ENCODE results near the gene HPD.
A peak's percentile ranks its signal among the peaks of the same experiment; 100 is the strongest.

Gene HPD

DNA sequence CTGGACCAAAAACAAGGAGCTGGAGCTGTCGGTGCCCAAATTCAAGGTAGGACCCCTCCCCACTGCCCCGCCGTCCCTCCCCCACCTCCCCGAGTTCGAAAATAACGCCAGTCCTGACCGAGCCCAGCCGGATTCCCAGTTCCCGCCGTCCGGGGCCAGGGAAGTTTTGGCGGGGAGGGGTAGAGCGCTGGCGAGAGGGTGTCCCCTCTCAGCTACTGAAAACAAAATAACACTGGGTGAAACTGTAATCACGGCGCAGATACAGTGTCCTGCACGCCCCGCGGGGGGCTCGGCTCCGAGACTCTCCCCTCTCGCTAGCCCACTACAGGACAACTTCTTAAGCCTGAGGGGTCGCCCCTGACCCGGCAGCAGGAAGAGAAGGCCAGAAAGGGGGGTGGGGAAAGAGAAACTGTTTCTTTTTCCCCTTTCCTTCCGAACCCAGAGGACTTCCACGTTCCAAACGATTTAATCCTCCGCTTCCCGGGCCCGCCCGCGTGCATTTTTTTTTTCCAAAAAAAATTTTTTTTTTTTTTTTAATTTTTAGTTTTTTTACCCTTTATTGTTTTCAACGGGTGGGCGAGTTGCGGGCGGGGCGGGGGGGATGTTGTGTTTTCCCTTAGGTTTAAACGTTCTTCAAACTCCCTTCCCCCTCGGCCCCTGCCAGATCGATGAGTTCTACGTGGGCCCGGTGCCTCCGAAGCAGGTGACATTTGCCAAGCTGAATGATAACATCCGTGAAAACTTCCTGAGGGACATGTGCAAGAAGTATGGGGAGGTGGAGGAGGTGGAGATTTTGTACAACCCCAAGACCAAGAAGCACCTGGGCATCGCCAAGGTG, 53.3 kb downstream of the HPD start:
- peaks cover 8% of the 10 kb centered on the region for H3K36me3 ChIP-seq (ENCODE audit: control insufficient read depth, insufficient read depth, low read length)
- H3K9me3 ChIP-seq (ENCODE audit: control insufficient read depth, low read length) = no peaks in the 10 kb centered on the region
- peak overlapping the region; percentile 93 for H3K4me3 ChIP-seq (ENCODE audit: insufficient read depth, low read depth, low read length)
- 5% methylated on average over 37 to 45 of the region's 45 CpGs for WGBS, 2 experiments
- H3K27me3 ChIP-seq (ENCODE audit: control insufficient read depth, insufficient read depth, low read length, poor library complexity, severe bottlenecking) = no peaks in the 10 kb centered on the region
- H3K4me1 ChIP-seq (ENCODE audit: control insufficient read depth, insufficient read depth, low read length) = peaks cover 11% of the 10 kb centered on the region
- H3K27ac ChIP-seq (ENCODE audit: insufficient read depth, low read depth, low read length, poor library complexity, severe bottlenecking) = no peak overlapping the region

- H3K4me1 ChIP-seq (ENCODE audit: control insufficient read depth, insufficient read depth, low read length) = peaks cover 11% of the 10 kb centered on the region
- 0 to 1% methylated on average over 63 of the region's 63 CpGs for WGBS, 2 experiments
- no peaks in the 10 kb centered on the region for H3K27me3 ChIP-seq (ENCODE audit: control insufficient read depth, insufficient read depth, low read length, poor library complexity, severe bottlenecking)
- H3K9me3 ChIP-seq (ENCODE audit: control insufficient read depth, low read length) = no peaks in the 10 kb centered on the region
- H3K4me3 ChIP-seq (ENCODE audit: insufficient read depth, low read depth, low read length) = peak overlapping the region; percentile 93
- peaks cover 5% of the 10 kb centered on the region for H3K36me3 ChIP-seq (ENCODE audit: control insufficient read depth, insufficient read depth, low read length)
- H3K27ac ChIP-seq (ENCODE audit: insufficient read depth, low read depth, low read length, poor library complexity, severe bottlenecking) = no peak overlapping the region
Observed at GRCh38 chr12:121804417-121805111, 54.1 kb downstream of the HPD start.

DNA sequence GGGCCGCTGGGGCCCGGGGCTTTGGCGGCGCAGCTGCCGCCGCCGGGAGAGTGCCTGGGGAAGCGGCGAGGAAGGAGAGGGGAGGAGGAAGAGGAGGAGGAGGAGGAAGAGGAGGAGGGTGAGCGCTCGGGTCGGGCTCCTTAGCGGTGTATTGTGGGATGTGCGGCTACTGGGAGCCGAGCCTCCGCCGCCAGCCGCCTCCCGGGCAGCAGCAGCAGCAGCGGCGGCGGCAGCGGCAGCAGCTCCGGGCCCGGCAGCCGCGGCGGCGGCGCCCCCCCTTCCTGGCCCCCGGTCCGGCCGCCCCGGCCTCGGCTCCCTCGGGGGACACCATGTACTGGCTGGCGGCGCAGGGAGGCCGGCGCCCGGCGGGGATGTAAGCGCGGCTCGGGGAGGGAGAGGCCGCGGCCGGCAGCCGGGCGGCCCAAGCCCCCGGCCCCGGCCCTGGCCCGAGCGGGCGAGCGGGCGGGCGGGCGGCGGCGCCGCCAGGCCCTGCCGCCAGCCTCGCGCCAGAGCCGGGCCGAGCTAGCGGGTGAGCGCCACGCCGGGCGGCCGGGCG, 54.7 kb downstream of the HPD start, which contains the start of gene SETD1B:
SETD1B (plus strand) TSS at position 149 of the 556 bp plus-strand sequence. CDS start 729 bp downstream, outside the sequence.
- peak within 1 kb of the TSS; percentile 93 for H3K4me3 ChIP-seq (ENCODE audit: insufficient read depth, low read depth, low read length)
- H3K27ac ChIP-seq (ENCODE audit: insufficient read depth, low read depth, low read length, poor library complexity, severe bottlenecking) = peak within 1 kb of the TSS; percentile 99
- H3K4me1 ChIP-seq (ENCODE audit: control insufficient read depth, insufficient read depth, low read length) = peaks cover 12% of the 10 kb centered on the region
- H3K27me3 ChIP-seq (ENCODE audit: control insufficient read depth, insufficient read depth, low read length, poor library complexity, severe bottlenecking) = no peaks in the 10 kb centered on the region
- H3K9me3 ChIP-seq (ENCODE audit: control insufficient read depth, low read length) = no peaks in the 10 kb centered on the region
- H3K36me3 ChIP-seq (ENCODE audit: control insufficient read depth, insufficient read depth, low read length) = peaks cover 5% of the 10 kb centered on the region
- 0 to 1% methylated on average over 74 of the region's 74 CpGs for WGBS, 2 experiments

- H3K27ac ChIP-seq (ENCODE audit: insufficient read depth, low read depth, low read length, poor library complexity, severe bottlenecking) = peak overlapping the region; percentile 99
- 0% methylated on average over 65 of the region's 65 CpGs for WGBS, 2 experiments
- peaks cover 1% of the 10 kb centered on the region for H3K36me3 ChIP-seq (ENCODE audit: control insufficient read depth, insufficient read depth, low read length)
Observed at GRCh38 chr12:121802843-121803698, 55.6 kb downstream of the HPD start.

DNA sequence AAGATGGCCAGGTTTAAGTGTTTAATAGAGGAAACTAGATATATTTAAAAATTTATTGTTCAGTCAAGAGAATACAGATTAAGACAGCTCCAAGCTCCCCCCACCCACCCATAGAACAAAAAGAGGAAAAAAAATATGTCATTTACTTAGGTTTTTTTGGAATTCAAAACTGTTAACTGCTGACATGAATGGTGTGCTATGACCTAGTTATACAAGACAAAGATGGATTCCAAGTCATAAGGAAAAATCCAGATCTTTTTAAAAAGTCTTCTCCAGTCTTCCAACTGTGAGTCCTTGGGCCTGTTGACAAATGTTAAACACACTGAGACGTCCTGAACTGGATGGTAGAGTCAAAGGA, 56.2 kb downstream of the HPD start:
- peak overlapping the region; percentile 93 for H3K4me3 ChIP-seq (ENCODE audit: insufficient read depth, low read depth, low read length)
- no peaks in the 10 kb centered on the region for H3K9me3 ChIP-seq (ENCODE audit: control insufficient read depth, low read length)
- H3K4me1 ChIP-seq (ENCODE audit: control insufficient read depth, insufficient read depth, low read length) = peaks cover 27% of the 10 kb centered on the region
- no peaks in the 10 kb centered on the region for H3K27me3 ChIP-seq (ENCODE audit: control insufficient read depth, insufficient read depth, low read length, poor library complexity, severe bottlenecking)
- WGBS, 2 experiments = 0% methylated on average over 1 of the region's 1 CpG
- peak overlapping the region; percentile 99 for H3K27ac ChIP-seq (ENCODE audit: insufficient read depth, low read depth, low read length, poor library complexity, severe bottlenecking)
- no peaks in the 10 kb centered on the region for H3K36me3 ChIP-seq (ENCODE audit: control insufficient read depth, insufficient read depth, low read length)

More at GRCh38 chr12:121802843-121803698, 55.6 kb downstream of the HPD start:
- no peaks in the 10 kb centered on the region for H3K27me3 ChIP-seq (ENCODE audit: control insufficient read depth, insufficient read depth, low read length, poor library complexity, severe bottlenecking)
- no peaks in the 10 kb centered on the region for H3K9me3 ChIP-seq (ENCODE audit: control insufficient read depth, low read length)
- peak overlapping the region; percentile 93 for H3K4me3 ChIP-seq (ENCODE audit: insufficient read depth, low read depth, low read length)
- H3K4me1 ChIP-seq (ENCODE audit: control insufficient read depth, insufficient read depth, low read length) = peaks cover 21% of the 10 kb centered on the region

DNA sequence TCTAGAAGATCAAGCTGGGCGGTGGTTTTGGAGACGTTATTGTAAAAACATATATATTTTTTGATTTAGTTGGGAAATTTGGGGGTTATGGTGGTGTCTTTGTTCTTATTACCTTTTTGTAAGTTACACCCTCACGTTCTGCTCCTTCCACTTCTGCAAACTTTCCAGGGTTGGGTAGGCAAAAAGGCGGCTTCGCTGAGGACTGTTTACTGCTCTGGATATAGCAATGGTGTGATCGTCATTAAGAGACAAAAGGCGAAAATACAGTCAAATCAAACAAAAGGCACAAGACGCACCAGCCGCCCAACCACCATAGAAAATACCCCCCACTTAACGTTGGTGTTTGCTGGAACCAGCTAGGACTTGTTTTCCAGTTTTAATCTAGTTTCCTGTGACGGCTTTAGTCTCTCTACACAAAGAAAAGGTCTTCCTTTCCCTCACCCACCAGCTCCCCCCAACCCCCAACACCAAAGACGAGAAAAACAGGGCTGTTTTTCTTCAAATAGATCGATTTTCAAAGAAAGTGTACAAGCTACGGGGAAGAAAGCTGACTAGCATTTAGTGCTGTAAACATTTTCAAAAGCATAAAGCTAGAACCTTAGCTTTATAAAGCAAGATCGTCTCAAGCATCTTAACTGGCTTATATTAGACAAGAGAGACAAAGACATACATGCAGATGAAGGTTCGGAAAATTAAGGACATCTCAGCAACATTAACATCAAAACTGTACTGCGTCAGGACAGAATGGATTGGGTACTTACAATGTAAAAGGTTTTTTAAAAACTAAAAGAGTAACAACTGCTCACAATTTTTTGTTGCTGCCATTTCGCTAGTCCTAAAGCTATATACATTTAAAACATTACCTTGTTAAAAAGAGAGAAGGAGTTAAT, 56.8 kb downstream of the HPD start:
- H3K4me1 ChIP-seq (ENCODE audit: control insufficient read depth, insufficient read depth, low read length) = peaks cover 30% of the 10 kb centered on the region
- H3K36me3 ChIP-seq (ENCODE audit: control insufficient read depth, insufficient read depth, low read length) = no peaks in the 10 kb centered on the region
- WGBS, 2 experiments = 0 to 1% methylated on average over 13 to 16 of the region's 18 CpGs
- H3K27me3 ChIP-seq (ENCODE audit: control insufficient read depth, insufficient read depth, low read length, poor library complexity, severe bottlenecking) = no peaks in the 10 kb centered on the region
- no peaks in the 10 kb centered on the region for H3K9me3 ChIP-seq (ENCODE audit: control insufficient read depth, low read length)
- H3K4me3 ChIP-seq (ENCODE audit: insufficient read depth, low read depth, low read length) = peak overlapping the region; percentile 93
- peak overlapping the region; percentile 99 for H3K27ac ChIP-seq (ENCODE audit: insufficient read depth, low read depth, low read length, poor library complexity, severe bottlenecking)

- Histone ChIP-seq H3K4me3 (ENCODE audit: insufficient read depth, low read depth, low read length) (peak overlapping the region; percentile 93), H3K9me3 (ENCODE audit: control insufficient read depth, low read length) (no peaks in the 10 kb centered on the region), H3K36me3 (ENCODE audit: control insufficient read depth, insufficient read depth, low read length) (peaks cover 4% of the 10 kb centered on the region), H3K4me1 (ENCODE audit: control insufficient read depth, insufficient read depth, low read length) (peaks cover 23% of the 10 kb centered on the region), H3K27me3 (ENCODE audit: control insufficient read depth, insufficient read depth, low read length, poor library complexity, severe bottlenecking) (no peaks in the 10 kb centered on the region), H3K27ac (ENCODE audit: insufficient read depth, low read depth, low read length, poor library complexity, severe bottlenecking) (peak overlapping the region; percentile 99)
- 0 to 1% methylated on average over 84 to 86 of the region's 86 CpGs for WGBS, 2 experiments
Observed at GRCh38 chr12:121800694-121801594, 57.7 kb downstream of the HPD start.

- H3K9me3 ChIP-seq (ENCODE audit: control insufficient read depth, low read length) = no peaks in the 10 kb centered on the region
- H3K36me3 ChIP-seq (ENCODE audit: control insufficient read depth, insufficient read depth, low read length) = peaks cover 7% of the 10 kb centered on the region
- WGBS, 2 experiments = 0 to 1% methylated on average over 84 of the region's 84 CpGs
- peak overlapping the region; percentile 91 for H3K27ac ChIP-seq (ENCODE audit: insufficient read depth, low read depth, low read length, poor library complexity, severe bottlenecking)
- H3K4me3 ChIP-seq (ENCODE audit: insufficient read depth, low read depth, low read length) = peak overlapping the region; percentile 93
- peaks cover 29% of the 10 kb centered on the region for H3K4me1 ChIP-seq (ENCODE audit: control insufficient read depth, insufficient read depth, low read length)
- no peaks in the 10 kb centered on the region for H3K27me3 ChIP-seq (ENCODE audit: control insufficient read depth, insufficient read depth, low read length, poor library complexity, severe bottlenecking)
Observed at GRCh38 chr12:121799842-121800693, 58.6 kb downstream of the HPD start.

Data from ectodermal cell (in vitro differentiated cells).